Inflammatory macrophage (primary cell): ENCODE results near the gene KIAA0319L.

Experiments
- DNase-seq, 2 donors: peaks; one replicate each; pipeline ENCODE4 v3.0.0-alpha.2; 2020 to 2022

The KIAA0319L gene

GRCh38 chr1:35535243-35535642 is 22.0 kb downstream of the KIAA0319L start:
- no peak for DNase-seq

GRCh38 chr1:35533586-35533985 is 23.6 kb downstream of the KIAA0319L start:
- DNase-seq, result no peak

GRCh38 chr1:35532497-35533223 is 24.5 kb downstream of the KIAA0319L start:
- DNase-seq, result no peak

DNA sequence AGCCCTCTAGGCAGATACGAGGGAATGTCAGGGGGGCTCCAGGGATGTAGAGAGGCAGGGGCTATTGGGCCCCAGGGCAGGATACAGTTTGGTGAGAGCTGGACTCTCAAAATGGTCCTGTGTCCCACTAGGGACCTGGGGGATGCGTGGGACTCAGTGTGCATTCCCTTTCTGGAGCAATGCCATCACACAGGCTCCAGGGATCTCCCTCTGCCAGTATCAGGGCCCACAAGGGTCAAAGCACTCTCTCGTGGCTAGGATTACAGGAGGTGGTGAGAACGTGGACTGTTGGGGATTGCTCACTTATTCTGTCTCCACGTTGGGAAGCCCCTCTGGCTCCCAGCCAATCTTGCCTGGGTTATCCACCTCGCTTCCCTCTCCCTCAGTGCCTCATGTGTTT is 25.8 kb downstream of the KIAA0319L start:
- DNase-seq, result no peak

- no peak for DNase-seq
These were observed 26.3 kb downstream of the KIAA0319L start for GRCh38 chr1:35530946-35531345.

- DNase-seq, result no peak
These were observed 27.0 kb downstream of the KIAA0319L start for GRCh38 chr1:35530168-35530567.

DNA sequence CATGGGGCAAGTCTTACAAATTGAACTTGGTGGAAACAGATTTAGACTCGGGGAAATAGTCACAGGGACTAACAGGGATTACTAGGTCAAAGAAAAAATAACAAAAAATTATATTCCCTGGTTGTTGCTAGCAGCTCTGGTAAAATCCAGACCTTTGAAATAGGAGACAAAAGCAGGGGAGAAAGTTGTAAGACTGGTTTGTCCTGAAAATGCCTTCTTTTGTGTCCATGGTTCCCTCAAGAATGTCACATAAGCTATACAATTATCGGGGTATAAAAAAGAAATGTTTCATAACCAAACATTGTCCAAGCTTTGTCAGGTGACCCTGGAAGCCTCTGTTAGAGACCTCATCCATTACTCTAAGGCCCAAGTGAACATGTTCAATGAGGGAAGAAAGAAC is 33.1 kb downstream of the KIAA0319L start:
- no peak for DNase-seq

DNA sequence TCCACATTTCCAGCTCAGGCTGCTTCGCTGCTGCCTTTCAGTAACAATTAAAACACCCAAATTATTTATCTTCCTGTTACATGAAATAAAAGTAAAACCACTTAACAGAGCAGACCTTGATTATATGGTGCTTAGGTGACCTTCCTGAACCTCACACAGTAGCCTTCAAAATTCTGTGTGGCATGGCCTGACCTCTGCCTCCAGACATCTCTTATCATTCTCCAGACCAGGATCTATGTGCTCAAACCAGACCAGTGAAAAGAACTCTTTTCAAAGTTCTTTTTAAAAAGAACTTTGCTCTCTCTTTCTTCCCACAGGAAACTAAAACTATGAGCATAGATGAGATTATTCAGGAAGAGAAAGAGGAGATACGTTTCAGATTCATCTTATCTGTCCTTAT is 37.8 kb downstream of the KIAA0319L start:
- DNase-seq, result no peak

DNA sequence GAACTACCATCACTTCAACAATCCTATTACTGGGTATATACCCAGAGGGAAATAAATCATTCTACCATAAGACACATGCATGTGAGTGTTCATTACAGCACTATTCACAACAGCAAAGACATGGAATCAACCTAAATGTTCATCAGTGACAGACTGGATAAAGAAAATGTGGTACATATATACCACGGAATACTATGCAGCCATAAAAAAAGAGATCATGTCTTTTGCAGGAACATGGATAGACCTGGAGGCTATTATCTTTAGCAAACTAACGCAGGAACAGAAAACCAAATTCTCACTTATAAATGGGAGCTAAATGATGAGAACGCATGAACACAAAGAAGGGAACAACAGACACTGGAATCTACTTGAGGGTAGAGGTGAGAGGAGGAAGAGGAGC is 39.0 kb downstream of the KIAA0319L start:
- no peak for DNase-seq

- no peak for DNase-seq
These were observed 45.9 kb downstream of the KIAA0319L start for GRCh38 chr1:35511305-35511704.

DNA sequence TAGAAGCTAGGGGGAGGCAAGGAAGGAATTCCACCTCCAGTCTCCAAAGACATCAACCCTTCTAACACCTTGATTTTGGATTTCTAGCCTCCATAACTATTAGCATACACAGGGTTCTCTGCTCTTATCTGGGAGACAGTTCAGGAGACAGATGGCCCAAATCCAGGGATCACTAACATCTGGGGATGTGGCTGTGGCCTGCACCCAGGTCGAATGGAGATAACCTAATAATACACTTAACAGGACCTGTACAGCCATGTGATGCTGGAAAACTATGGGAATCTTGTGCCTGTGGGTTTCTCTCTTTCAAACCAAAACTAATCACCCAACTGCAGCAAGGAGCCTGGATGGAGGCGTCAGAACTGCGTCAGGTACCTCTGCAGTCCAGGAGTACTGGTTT is 47.6 kb downstream of the KIAA0319L start:
- DNase-seq, result no peak

- DNase-seq, result no peak
These were observed 49.3 kb downstream of the KIAA0319L start for GRCh38 chr1:35507947-35508346.

DNA sequence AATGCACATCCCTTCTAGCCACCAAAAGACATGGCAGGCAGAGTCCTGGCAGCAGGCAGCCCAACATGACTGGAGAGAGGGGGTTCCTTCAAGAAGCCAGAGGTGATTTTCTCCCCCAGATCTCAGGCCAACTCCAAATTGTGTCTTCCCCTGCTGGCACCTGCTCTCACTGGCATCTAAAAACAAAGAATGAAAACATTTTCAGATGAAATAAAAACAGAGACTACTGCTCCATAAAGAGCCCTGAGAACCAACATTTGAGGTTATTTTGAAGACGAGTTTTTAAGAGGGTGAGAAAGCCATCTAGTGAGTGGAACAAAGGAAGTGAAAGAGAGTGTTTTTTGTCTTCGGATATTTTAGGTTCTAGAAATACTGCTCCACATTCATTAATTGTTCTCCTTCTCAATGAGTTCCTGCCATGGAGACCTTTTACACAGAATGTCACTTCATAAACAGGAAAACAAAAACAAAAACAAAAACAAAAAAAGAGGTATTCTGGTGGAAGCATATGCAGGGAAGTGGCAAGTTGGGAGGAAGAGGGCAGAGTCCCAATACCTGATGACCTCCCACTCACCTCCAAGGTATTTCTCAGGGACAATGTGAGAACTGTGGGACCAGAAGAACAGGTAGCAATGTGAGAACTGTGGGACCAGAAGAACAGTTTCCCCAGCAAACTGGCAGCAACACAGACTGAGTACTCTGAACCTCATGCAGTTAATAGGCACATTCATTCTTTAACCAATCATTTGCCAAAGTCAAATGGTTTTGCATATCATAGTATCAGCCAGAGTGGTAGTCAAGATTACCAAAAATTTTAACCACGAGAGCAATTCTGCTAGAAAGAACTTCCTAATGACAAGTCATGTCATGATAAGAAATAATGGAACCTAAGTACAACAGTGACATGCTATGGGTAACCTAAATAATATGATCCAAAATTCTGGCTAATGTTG is 50.0 kb downstream of the KIAA0319L start:
- DNase-seq, result no peak

DNA sequence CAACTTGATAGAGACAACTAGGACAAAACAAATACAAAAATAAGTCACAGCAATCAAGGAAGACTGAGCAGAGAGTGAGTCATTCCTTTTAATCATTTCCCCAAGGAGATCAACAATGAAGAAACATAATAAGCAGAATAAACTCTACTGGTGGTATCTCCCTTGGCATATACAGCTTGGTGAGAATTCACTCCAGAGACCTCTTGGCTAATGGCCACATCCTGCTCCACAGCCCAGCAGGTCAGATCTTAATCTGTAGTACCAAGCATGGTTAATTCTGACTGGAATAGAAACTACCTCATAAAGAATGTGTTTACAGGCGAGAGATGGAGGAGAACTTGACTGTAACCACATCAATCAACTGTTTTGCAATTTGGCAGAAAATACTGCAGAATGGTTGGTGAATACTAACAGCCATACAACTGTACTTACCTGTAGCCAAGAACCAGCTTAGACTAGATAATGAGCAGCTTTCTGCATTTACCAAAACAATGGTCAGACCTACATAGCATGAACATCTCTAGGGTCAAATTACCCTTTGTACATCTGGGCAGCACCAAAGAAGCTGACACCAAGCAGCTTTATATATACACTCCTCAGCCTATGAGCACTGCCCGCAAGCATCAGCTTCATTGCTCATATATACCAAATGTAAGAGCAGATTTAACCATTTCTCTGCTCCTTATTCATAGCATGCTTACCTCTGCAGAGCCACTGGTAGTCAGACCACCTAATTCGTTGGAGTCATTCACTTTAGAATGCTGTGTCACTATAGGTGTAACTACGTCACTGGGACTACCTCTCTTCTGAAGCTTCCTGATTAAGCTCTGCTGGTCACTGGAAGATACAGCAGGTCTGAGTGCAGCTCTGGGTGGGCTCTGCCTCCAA is 51.0 kb downstream of the KIAA0319L start:
- DNase-seq, result no peak

DNA sequence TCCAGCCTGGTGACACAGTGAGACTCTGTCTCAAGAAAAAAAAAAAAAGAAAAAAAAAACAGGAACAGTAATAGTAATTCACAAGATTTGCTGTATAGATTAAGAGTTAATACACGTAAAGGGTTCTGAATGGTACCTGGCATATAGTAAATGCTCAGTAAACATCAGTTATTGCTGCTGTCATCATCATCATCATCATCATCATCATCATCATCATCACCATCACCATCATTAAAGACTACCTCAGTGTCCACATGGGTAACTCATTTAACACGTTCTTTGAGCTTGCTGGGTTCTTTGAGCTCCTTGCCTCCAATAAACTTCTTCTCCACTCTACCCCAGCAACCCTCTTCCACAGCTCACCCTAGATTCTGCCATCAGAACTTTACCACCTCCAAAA is 55.0 kb downstream of the KIAA0319L start:
- DNase-seq, result no peak

- DNase-seq, result no peak
These were observed 56.8 kb downstream of the KIAA0319L start for GRCh38 chr1:35500439-35500838.

DNA sequence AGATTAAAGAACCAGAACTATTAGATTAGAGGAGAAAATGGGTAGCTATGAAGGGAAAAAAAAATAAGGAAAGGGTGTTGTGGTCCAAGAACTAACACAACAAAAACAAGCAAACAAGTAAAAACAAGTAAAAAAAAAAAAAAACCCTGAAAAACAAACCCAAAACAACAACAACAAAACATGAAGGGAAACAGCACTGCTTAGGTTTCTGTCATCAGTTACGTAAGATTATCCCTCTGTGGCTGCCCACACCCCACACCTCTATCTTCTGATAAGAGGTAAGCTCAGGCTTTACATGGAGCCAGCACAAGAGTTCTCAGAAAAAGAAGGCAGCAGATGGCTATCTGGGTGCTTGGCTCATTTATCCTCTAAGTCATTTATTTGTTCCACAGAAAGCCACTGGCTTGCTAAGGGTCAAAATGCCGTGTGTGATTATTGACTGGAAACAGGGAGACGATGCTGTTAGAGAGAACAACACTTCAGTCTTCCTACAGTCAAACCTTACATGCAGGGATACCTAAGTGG is 57.5 kb downstream of the KIAA0319L start:
- no peak for DNase-seq

DNA sequence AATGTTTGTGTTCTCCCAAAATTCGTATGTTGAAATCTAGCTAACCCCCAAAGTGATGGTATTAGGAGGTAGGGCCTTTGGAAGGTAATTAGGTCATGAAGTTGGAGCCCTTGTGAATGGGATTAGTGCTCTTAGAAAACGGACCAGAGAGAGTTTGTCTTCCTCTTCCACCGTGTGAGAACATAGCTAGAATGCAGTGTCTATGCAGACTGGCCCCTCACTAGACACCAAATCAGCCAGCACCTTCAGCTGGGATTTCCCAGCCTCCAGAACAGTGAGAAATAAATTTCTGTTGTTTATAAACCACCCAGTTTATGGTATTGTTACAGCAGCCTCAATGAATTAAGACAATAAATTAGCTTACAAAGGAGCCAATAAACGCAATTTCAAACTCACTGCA is 58.0 kb downstream of the KIAA0319L start:
- no peak for DNase-seq

DNA sequence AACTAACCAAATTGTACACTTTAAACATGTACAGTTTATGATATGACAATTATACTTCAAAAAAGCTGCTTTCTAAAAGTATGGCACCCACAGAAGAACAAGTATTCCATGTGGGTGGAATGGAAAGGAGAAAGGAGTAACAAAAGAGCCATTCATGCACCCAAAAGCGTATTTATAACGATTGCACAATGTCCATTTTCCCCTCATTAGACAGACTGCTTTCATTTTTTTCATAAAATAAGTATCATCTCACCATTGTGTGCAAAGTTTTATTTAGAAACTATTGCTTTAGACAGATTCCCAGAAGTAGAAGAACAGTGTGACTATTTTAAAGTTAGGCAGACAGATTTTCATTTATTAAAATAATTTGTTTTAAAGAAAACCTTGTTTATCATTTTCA is 59.6 kb downstream of the KIAA0319L start:
- DNase-seq, result no peak

GRCh38 chr1:35490250-35490649 is 67.0 kb downstream of the KIAA0319L start:
- DNase-seq, result no peak

- DNase-seq, result no peak
These were observed 68.9 kb downstream of the KIAA0319L start for GRCh38 chr1:35488336-35488735.

- no peak for DNase-seq
These were observed 70.3 kb downstream of the KIAA0319L start for GRCh38 chr1:35486858-35487408.
